HCT116 (cell line): ENCODE measurements around the gene SRGAP1. TPM values are rescaled to one million over a fixed set of nuclear protein-coding genes. Genes with fewer than 3 reads are reported as not detected.

ENCODE experiments used
- ATAC-seq: fragments of 200-7000 bp; cut with Tn5 transposase; 2 replicates; pipeline ENCODE4 v1.9.1; 2020; ENCODE audit warnings: mild to moderate bottlenecking, moderate library complexity
- BruUV-seq: library from RNA; stranded (reverse); fragments of 400-500 nt; replicated peaks from 2 replicates; lab custom pipeline; 2021; lab: Mats Ljungman, UMichigan
- CTCF ChIA-PET: fragments of 300-600 bp; sonication (Branson Sonifier 250); formaldehyde crosslinking; loops from one replicate; lab custom pipeline; 2021; ENCODE audit warnings: antibody characterized with exemption; lab: Charles Lee
- POLR2A ChIA-PET: fragments of 300-600, 350-600 bp; sonication (Branson Sonifier 250); formaldehyde crosslinking; loops from one replicate; lab custom pipeline; 2021; ENCODE audit warnings: antibody characterized with exemption; lab: Charles Lee
- RAD21 ChIA-PET, 2 experiments: fragments of 300-600 bp; sonication (Branson Sonifier 250); formaldehyde crosslinking; loops; one replicate each; lab custom pipeline; 2023; ENCODE audit warnings: low total read pairs in 2 of 2; ENCODE audit not compliant: uncharacterized antibody in 2 of 2, unreplicated experiment in 2 of 2, low non-redundant PET in 1 of 2; lab: Charles Lee
- DNase-seq: peaks from one replicate; pipeline ENCODE4 v3.0.0-alpha.2; 2010; ENCODE audit warnings: low read depth, low spot score
- H2AFZ ChIP-seq: fragments of 200-600 bp; shearing (Covaris generic), sonication (generic); 2 replicates; pipeline ENCODE4 v1.6.1; 2017; ENCODE audit warnings: low read depth, mixed run types, mixed read lengths, antibody characterized with exemption, low read length; ENCODE audit not compliant: poor library complexity, severe bottlenecking
- H3K27ac ChIP-seq: 2 replicates; pipeline ENCODE4 v1.5.1; 2012; ENCODE audit warnings: low read depth, low read length
- H3K27me3 ChIP-seq: fragments of 200-600 bp; sonication (generic); 2 replicates; pipeline ENCODE4 v1.6.1; 2016; ENCODE audit warnings: mixed run types, low read length, mixed read lengths; ENCODE audit not compliant: insufficient read depth
- H3K36me3 ChIP-seq, 2 experiments: fragments of 200-500 bp in 1 of 2; fragments of 200-600 bp in 1 of 2; sonication (Bioruptor generic) in 1 of 2; sonication (generic) in 1 of 2; 2 replicates each; pipeline versions ENCODE4 v1.5.1 to v1.6.1; 2014 to 2016; ENCODE audit warnings: low read length in 2 of 2, inconsistent platforms in 1 of 2, mixed read lengths in 1 of 2, mixed run types in 1 of 2; ENCODE audit not compliant: insufficient read depth in 2 of 2, control insufficient read depth in 1 of 2
- H3K4me1 ChIP-seq, 2 experiments: fragments of 200-600 bp in 1 of 2; sonication (generic) in 1 of 2; 2 replicates each; pipeline versions ENCODE4 v1.5.1 to v1.6.1; 2012 to 2017; ENCODE audit warnings: low read length in 2 of 2, inconsistent platforms in 1 of 2, mild to moderate bottlenecking in 1 of 2, mixed read lengths in 1 of 2, mixed run types in 1 of 2, moderate library complexity in 1 of 2; ENCODE audit not compliant: insufficient read depth in 2 of 2, control insufficient read depth in 1 of 2
- H3K4me2 ChIP-seq: fragments of 200-600 bp; sonication (generic); 2 replicates; pipeline ENCODE4 v1.6.1; 2017; ENCODE audit warnings: mixed run types, low read length, mixed read lengths
- H3K4me3 ChIP-seq, 2 experiments: fragments of 200-600 bp in 1 of 2; sonication (generic) in 1 of 2; replicated peaks in 1 of 2; 2 replicates each; pipeline ENCODE4 v1.5.1; 2011 to 2016; ENCODE audit warnings: low read length in 2 of 2, control low read depth in 1 of 2, low read depth in 1 of 2, mild to moderate bottlenecking in 1 of 2, mixed read lengths in 1 of 2, mixed run types in 1 of 2
- H3K79me2 ChIP-seq: fragments of 200-600 bp; sonication (generic); 2 replicates; pipeline ENCODE4 v1.6.1; 2017; ENCODE audit warnings: mild to moderate bottlenecking, mixed run types, low read length, moderate library complexity, mixed read lengths; ENCODE audit not compliant: insufficient read depth
- H3K9ac ChIP-seq: fragments of 200-600 bp; sonication (generic); 2 replicates; pipeline ENCODE4 v1.6.1; 2016; ENCODE audit warnings: low read length, mixed read lengths
- H3K9me2 ChIP-seq: fragments of 200-600 bp; sonication (generic), shearing (Covaris generic); 2 replicates; pipeline ENCODE4 v1.6.1; 2017; ENCODE audit warnings: mixed run types, mild to moderate bottlenecking, moderate library complexity; ENCODE audit not compliant: insufficient read depth
- H3K9me3 ChIP-seq, 2 experiments: fragments of 200-500 bp in 1 of 2; fragments of 200-600 bp in 1 of 2; sonication (Bioruptor generic) in 1 of 2; sonication (generic) in 1 of 2; 2 replicates each; pipeline ENCODE4 v1.6.1; 2014 to 2017; ENCODE audit warnings: low read length in 2 of 2, mixed read lengths in 2 of 2, inconsistent platforms in 1 of 2, low read depth in 1 of 2, mild to moderate bottlenecking in 1 of 2, mixed run types in 1 of 2, moderate library complexity in 1 of 2; ENCODE audit not compliant: control insufficient read depth in 1 of 2, insufficient read depth in 1 of 2
- H4K20me1 ChIP-seq: fragments of 200-600 bp; sonication (generic), shearing (Covaris generic); 2 replicates; pipeline ENCODE4 v1.6.1; 2017; ENCODE audit warnings: mixed run types, mild to moderate bottlenecking, moderate library complexity; ENCODE audit not compliant: insufficient read depth
- CBX3 ChIP-seq: IDR thresholded peaks from 2 replicates; pipeline ENCODE4 v1.6.1; 2012; ENCODE audit warnings: low read depth
- CEBPB ChIP-seq: IDR thresholded peaks from 2 replicates; pipeline ENCODE4 v1.6.1; 2012; ENCODE audit warnings: low read depth
- EGR1 ChIP-seq: IDR thresholded peaks from 2 replicates; pipeline ENCODE4 v1.6.1; 2012; ENCODE audit warnings: low read depth
- ELF1 ChIP-seq: IDR thresholded peaks from 2 replicates; pipeline ENCODE4 v1.6.1; 2012; ENCODE audit warnings: low read depth, borderline replicate concordance
- FOSL1 ChIP-seq: IDR thresholded peaks from 2 replicates; pipeline ENCODE4 v1.6.1; 2012; ENCODE audit warnings: low read depth
- JUND ChIP-seq: IDR thresholded peaks from 2 replicates; pipeline ENCODE4 v1.6.1; 2012
- RAD21 ChIP-seq: IDR thresholded peaks from 2 replicates; pipeline ENCODE4 v1.6.1; 2012; ENCODE audit warnings: low read depth, mild to moderate bottlenecking
- SP1 ChIP-seq: IDR thresholded peaks from 2 replicates; pipeline ENCODE4 v1.6.1; 2012; ENCODE audit warnings: low read depth
- SRF ChIP-seq: IDR thresholded peaks from 2 replicates; pipeline ENCODE4 v1.6.1; 2012; ENCODE audit warnings: low read depth
- YY1 ChIP-seq: IDR thresholded peaks from 2 replicates; pipeline ENCODE4 v1.6.1; 2011; ENCODE audit warnings: low read length, low read depth, moderate library complexity, mild to moderate bottlenecking; ENCODE audit not compliant: insufficient replicate concordance; ENCODE audit errors: extremely low read depth
- ZFX ChIP-seq: fragments of 450-650 bp; IDR thresholded peaks from 2 replicates; pipeline ENCODE4 v1.6.1; 2017
- ZNF274 ChIP-seq: fragments of 200-500 bp; sonication (Bioruptor generic); IDR thresholded peaks from 2 replicates; pipeline ENCODE4 v1.6.1; 2014; ENCODE audit warnings: mild to moderate bottlenecking, low read depth, low read length, inconsistent platforms
- intact Hi-C: fragments of 100-400 bp; cut with micrococcal nuclease; formaldehyde crosslinking; loops from 2 replicates; pipeline ENCODE4 v1.10.0; 2022
- total RNA-seq: library from RNA; stranded (reverse); gene quantifications from one replicate; pipeline ENCODE4 v1.2.1, GENCODE V29; 2021; ENCODE audit not compliant: unreplicated experiment
- TF ChIP-seq, protein P1 (sequence below), 3 experiments: fragments of 200-600 bp in 1 of 3; sonication (generic) in 1 of 3; IDR thresholded peaks in 2 of 3; conservative IDR thresholded peaks in 1 of 3; 2 replicates each; pipeline ENCODE4 v1.5.1; 2012 to 2017; ENCODE audit warnings: low read depth in 2 of 3, low read length in 2 of 3, antibody characterized with exemption in 1 of 3, borderline replicate concordance in 1 of 3, control low read depth in 1 of 3, mild to moderate bottlenecking in 1 of 3, mixed read lengths in 1 of 3, mixed run types in 1 of 3, moderate library complexity in 1 of 3; ENCODE audit not compliant: insufficient read depth in 1 of 3

Gene SRGAP1
- total RNA-seq, 1 experiment from 2014 or later, result 16.6 TPM

GRCh38 chr12:63838411-63838810 is 6.1 kb upstream of the SRGAP1 start:
- Histone ChIP-seq H3K27ac (no peak overlapping the region), H3K36me3 (no peaks in the 10 kb centered on the region), H3K9me3 (no peaks in the 10 kb centered on the region), H3K9ac (no peak overlapping the region)
- intact Hi-C loops, result no loop called here
- TF ChIP-seq CEBPB (no peak), JUND (no peak), CBX3 (no peak), YY1 (no peak), RAD21 (no peak), EGR1 (no peak), ZFX (no peak), FOSL1 (no peak), ZNF274 (no peak), ELF1 (no peak), SP1 (no peak), SRF (no peak)
- TF ChIP-seq, protein P1, sequence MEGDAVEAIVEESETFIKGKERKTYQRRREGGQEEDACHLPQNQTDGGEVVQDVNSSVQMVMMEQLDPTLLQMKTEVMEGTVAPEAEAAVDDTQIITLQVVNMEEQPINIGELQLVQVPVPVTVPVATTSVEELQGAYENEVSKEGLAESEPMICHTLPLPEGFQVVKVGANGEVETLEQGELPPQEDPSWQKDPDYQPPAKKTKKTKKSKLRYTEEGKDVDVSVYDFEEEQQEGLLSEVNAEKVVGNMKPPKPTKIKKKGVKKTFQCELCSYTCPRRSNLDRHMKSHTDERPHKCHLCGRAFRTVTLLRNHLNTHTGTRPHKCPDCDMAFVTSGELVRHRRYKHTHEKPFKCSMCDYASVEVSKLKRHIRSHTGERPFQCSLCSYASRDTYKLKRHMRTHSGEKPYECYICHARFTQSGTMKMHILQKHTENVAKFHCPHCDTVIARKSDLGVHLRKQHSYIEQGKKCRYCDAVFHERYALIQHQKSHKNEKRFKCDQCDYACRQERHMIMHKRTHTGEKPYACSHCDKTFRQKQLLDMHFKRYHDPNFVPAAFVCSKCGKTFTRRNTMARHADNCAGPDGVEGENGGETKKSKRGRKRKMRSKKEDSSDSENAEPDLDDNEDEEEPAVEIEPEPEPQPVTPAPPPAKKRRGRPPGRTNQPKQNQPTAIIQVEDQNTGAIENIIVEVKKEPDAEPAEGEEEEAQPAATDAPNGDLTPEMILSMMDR (IDR thresholded peaks at IDR 0.05 in 2 of 3, conservative IDR thresholded peaks at IDR 0.05 in 1 of 3; ENCODE audit: borderline replicate concordance in 1 of 3, insufficient read depth in 1 of 3, low read depth in 2 of 3, low read length in 2 of 3), result no peak
- TF ChIP-seq, all 23 proteins: peak for 0
- POLR2A ChIA-PET, result no interaction called here
- Histone ChIP-seq H3K4me2 (no peak overlapping the region), H4K20me1 (no peaks in the 10 kb centered on the region), H3K79me2 (no peaks in the 10 kb centered on the region), H3K9me2 (no peaks in the 10 kb centered on the region), H3K4me3 (no peak overlapping the region), H3K4me1 (peaks cover 2 to 5% of the 10 kb centered on the region in 2 experiments; a peak in 2 of 4 replicates), H3K27me3 (no peaks in the 10 kb centered on the region), H2AFZ (no peak overlapping the region)
- DNase-seq, result no peak
- RAD21 ChIA-PET, result interaction anchor here in 1 of 2 experiments (1.5 kb wide), 1 partner anchor 343 kb away, joined by 3 read pairs; no protein-coding TSS in a partner anchor
- ATAC-seq, result no peak
- no TSS peak for BruUV-seq
- CTCF ChIA-PET, result interaction anchor here (1.5 to 3.5 kb wide), 3 partner anchors 10 to 420 kb away, joined by 3 to 23 read pairs (median 9); no protein-coding TSS in a partner anchor
